HG03439 (cell line): ENCODE results near the gene ANKRD34A.

ENCODE experiments used
- ATAC-seq: cut with Tn5 transposase; IDR thresholded peaks from one replicate; pipeline ENCODE4 v1.9.1; 2021; ENCODE audit warnings: mild to moderate bottlenecking, moderate library complexity; ENCODE audit not compliant: unreplicated experiment

The ANKRD34A gene

DNA sequence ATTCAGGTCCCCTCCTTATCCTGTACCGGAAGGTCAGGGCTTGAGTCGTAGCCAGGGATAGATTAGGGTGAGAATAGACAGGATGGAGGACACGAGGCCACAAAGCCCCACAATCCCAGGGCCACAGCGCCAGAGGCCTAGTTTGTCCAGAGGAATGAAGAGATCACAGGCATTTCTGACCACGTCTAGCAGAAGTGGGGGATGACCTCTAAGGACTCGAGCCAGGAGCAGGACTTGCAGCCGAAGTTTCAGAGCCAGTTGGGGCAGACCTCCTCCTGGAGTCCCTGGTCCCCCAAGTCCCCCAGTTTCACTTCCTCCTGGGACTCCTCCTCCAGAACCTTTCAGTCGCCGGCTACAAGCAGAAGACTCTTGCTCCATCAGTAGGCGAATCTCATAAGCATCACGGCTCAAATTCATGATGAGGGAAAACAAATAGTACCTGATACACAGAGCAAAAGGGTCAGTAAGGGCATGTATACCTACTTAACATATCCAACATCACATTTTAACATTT is 52.2 kb downstream of the ANKRD34A start:
- ATAC-seq = no peak
